HepG2 (cell line): ENCODE results near the gene PDZK1. TPM values are rescaled to one million over a fixed set of nuclear protein-coding genes. Genes with fewer than 3 reads are reported as not detected.

Experiments used
- ARHGAP35 ChIP-seq: sonication (generic); formaldehyde crosslinking; IDR thresholded peaks from 2 replicates; pipeline ENCODE4 v1.9.0; 2022; ENCODE audit warnings: mild to moderate bottlenecking, inconsistent platforms, moderate library complexity, missing genetic modification reagents, borderline replicate concordance
- CBX5 ChIP-seq: sonication (generic); formaldehyde crosslinking; IDR thresholded peaks from 2 replicates; pipeline ENCODE4 v1.4.0; 2020; ENCODE audit warnings: missing genetic modification reagents, borderline replicate concordance
- HNRNPK ChIP-seq: fragments of 200-400 bp; formaldehyde crosslinking; IDR thresholded peaks from 2 replicates; pipeline ENCODE4 v1.6.1; 2018; ENCODE audit warnings: low read length, low read depth, moderate library complexity, mild to moderate bottlenecking; ENCODE audit not compliant: poor library complexity, severe bottlenecking
- KLF16 ChIP-seq, 2 experiments: sonication (generic) in 1 of 2; formaldehyde crosslinking in 1 of 2; IDR thresholded peaks; 2 replicates each; pipeline versions ENCODE4 v1.6.1 to v1.8.0; 2016 to 2023; ENCODE audit warnings: missing genetic modification reagents in 2 of 2, missing compliant biosample characterization in 1 of 2
- MED13 ChIP-seq: sonication (generic); formaldehyde crosslinking; IDR thresholded peaks from 2 replicates; pipeline ENCODE4 v1.5.0; 2020; ENCODE audit warnings: missing genetic modification reagents
- NFRKB ChIP-seq: fragments of 450-650 bp; IDR thresholded peaks from 2 replicates; pipeline ENCODE4 v1.6.1; 2017
- PHF8 ChIP-seq: sonication (generic); formaldehyde crosslinking; IDR thresholded peaks from 2 replicates; pipeline ENCODE4 v1.5.0; 2020; ENCODE audit warnings: missing genetic modification reagents
- REXO4 ChIP-seq: sonication (generic); formaldehyde crosslinking; IDR thresholded peaks from 2 replicates; pipeline ENCODE4 v1.8.0; 2022; ENCODE audit warnings: missing genetic modification reagents, mild to moderate bottlenecking, borderline replicate concordance
- SIN3A ChIP-seq: IDR thresholded peaks from 2 replicates; pipeline ENCODE4 v1.6.1; 2011; ENCODE audit warnings: low read depth, mild to moderate bottlenecking, control low read depth, low read length, borderline replicate concordance
- SRY ChIP-seq: sonication (generic); formaldehyde crosslinking; IDR thresholded peaks from 2 replicates; pipeline ENCODE4 v1.8.0; 2022; ENCODE audit warnings: mild to moderate bottlenecking, missing genetic modification reagents
- TRIM24 ChIP-seq: sonication (generic); formaldehyde crosslinking; IDR thresholded peaks from 2 replicates; pipeline ENCODE4 v1.8.0; 2022; ENCODE audit warnings: mild to moderate bottlenecking, missing genetic modification reagents
- ZKSCAN5 ChIP-seq: sonication (generic); formaldehyde crosslinking; IDR thresholded peaks from 2 replicates; pipeline ENCODE4 v1.5.1; 2020; ENCODE audit warnings: mild to moderate bottlenecking, missing genetic modification reagents
- ZNF746 ChIP-seq: sonication (generic); formaldehyde crosslinking; IDR thresholded peaks from 2 replicates; pipeline ENCODE4 v1.8.0; 2022; ENCODE audit warnings: mild to moderate bottlenecking, missing genetic modification reagents
- ZNF777 ChIP-seq: sonication (generic); formaldehyde crosslinking; IDR thresholded peaks from 2 replicates; pipeline ENCODE4 v1.4.0; 2020; ENCODE audit warnings: missing genetic modification reagents
- polyA plus RNA-seq, 8 experiments: library from polyadenylated mRNA; depleted of rRNA in 3 of 8; stranded (reverse) in 7 of 8; unstranded in 1 of 8; fragments of >200 nt; fragmentation: Illumina TruSeq in 4 of 8; extraction: Trizol in 4 of 8; gene quantifications; 2 replicates each; pipeline versions ENCODE4 v1.2.1 to v1.2.3, GENCODE V29; 2011 to 2016; ENCODE audit warnings: low read depth in 4 of 8, missing spikeins in 1 of 8, mixed read lengths in 1 of 8; ENCODE audit not compliant: insufficient read depth in 1 of 8
- total RNA-seq, 5 experiments: library from RNA; depleted of rRNA; stranded (reverse); fragments of >200 nt; fragmentation: Illumina TruSeq; extraction: Trizol; gene quantifications; 2 replicates each; pipeline ENCODE4 v1.2.3, GENCODE V29; 2016; ENCODE audit warnings: low read depth in 1 of 5
- TF ChIP-seq, protein P1 (sequence below): sonication (generic); formaldehyde crosslinking; IDR thresholded peaks from 2 replicates; pipeline ENCODE4 v1.4.0; 2020; ENCODE audit warnings: missing genetic modification reagents, mild to moderate bottlenecking, borderline replicate concordance
- TF ChIP-seq, protein P2 (sequence below): sonication (generic); formaldehyde crosslinking; IDR thresholded peaks from 2 replicates; pipeline ENCODE4 v1.4.0; 2020; ENCODE audit warnings: mild to moderate bottlenecking, missing genetic modification reagents
- TF ChIP-seq, protein P3 (sequence below): fragments of 450-650 bp; IDR thresholded peaks from 2 replicates; pipeline ENCODE4 v1.6.1; 2016
- TF ChIP-seq, protein P4 (sequence below): sonication (generic); formaldehyde crosslinking; IDR thresholded peaks from 2 replicates; pipeline ENCODE4 v1.5.1; 2020; ENCODE audit warnings: mild to moderate bottlenecking, missing genetic modification reagents

The PDZK1 gene
- total and polyA plus RNA-seq, 2 of the 13 experiments (the other 11 are each of a cell fraction or from before 2014, with no cell fraction given) = 16.2 to 46.4 TPM

DNA sequence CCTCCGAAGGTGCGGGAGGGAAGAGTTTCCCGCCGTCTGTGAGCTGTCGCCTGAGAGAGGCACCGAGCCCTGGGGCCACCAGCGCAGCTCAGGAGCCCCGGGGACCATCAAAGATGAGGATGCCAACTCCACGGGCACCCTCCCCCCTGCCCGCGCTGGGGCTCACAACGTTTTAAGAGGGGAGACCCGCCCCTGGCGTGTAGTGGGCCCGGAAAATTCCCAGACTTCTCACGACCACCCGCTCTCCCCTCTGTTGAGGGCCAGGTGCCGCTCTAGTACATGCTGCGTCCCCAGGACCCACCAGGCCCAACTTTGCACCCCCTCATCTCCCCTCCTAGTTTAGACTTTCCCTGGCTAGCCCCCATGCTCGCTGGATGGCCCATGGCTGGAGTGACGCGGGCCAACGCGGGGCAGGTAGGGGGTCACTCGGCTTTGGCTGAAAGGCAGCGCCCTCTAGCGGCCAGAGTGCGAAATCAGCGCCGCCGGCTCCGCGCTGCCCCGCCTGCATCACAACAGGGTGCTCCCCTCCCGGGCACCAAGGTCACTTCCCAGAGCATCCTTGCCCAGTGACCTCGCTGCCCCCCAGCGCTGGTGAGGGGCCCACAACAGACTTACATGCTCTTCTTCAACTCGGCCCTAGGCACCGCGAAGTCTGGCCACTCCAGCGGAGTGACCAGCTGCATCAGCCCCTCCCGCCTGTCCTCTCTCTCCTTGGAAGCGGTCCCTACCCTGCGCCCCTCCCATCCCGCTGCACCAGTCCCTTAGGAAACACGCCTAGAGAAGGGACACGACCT lies 13.9 kb upstream of the PDZK1 start (continued):
- TF ChIP-seq, protein P1, sequence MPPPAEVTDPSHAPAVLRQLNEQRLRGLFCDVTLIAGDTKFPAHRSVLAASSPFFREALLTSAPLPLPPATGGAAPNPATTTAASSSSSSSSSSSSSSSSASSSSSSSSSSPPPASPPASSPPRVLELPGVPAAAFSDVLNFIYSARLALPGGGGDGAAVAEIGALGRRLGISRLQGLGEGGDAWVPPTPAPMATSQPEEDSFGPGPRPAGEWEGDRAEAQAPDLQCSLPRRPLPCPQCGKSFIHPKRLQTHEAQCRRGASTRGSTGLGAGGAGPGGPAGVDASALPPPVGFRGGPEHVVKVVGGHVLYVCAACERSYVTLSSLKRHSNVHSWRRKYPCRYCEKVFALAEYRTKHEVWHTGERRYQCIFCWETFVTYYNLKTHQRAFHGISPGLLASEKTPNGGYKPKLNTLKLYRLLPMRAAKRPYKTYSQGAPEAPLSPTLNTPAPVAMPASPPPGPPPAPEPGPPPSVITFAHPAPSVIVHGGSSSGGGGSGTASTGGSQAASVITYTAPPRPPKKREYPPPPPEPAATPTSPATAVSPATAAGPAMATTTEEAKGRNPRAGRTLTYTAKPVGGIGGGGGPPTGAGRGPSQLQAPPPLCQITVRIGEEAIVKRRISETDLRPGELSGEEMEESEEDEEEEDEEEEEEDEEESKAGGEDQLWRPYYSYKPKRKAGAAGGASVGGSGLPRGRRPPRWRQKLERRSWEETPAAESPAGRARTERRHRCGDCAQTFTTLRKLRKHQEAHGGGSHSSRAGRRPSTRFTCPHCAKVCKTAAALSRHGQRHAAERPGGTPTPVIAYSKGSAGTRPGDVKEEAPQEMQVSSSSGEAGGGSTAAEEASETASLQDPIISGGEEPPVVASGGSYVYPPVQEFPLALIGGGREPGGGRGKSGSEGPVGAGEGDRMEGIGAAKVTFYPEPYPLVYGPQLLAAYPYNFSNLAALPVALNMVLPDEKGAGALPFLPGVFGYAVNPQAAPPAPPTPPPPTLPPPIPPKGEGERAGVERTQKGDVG (CRISPR knock-in tag) = 0 out of 2 replicates have a peak, but pooled peaks have one; percentile 47
- TF ChIP-seq, protein P2, sequence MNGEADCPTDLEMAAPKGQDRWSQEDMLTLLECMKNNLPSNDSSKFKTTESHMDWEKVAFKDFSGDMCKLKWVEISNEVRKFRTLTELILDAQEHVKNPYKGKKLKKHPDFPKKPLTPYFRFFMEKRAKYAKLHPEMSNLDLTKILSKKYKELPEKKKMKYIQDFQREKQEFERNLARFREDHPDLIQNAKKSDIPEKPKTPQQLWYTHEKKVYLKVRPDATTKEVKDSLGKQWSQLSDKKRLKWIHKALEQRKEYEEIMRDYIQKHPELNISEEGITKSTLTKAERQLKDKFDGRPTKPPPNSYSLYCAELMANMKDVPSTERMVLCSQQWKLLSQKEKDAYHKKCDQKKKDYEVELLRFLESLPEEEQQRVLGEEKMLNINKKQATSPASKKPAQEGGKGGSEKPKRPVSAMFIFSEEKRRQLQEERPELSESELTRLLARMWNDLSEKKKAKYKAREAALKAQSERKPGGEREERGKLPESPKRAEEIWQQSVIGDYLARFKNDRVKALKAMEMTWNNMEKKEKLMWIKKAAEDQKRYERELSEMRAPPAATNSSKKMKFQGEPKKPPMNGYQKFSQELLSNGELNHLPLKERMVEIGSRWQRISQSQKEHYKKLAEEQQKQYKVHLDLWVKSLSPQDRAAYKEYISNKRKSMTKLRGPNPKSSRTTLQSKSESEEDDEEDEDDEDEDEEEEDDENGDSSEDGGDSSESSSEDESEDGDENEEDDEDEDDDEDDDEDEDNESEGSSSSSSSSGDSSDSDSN = 0 out of 2 replicates have a peak, but pooled peaks have one; percentile 50
- TF ChIP-seq PHF8 (CRISPR knock-in tag) = peak; percentile 45; the same call in 1 of the 2 replicates
- no peak for TF ChIP-seq ARHGAP35
- TF ChIP-seq TRIM24 (CRISPR knock-in tag) = no peak
- TF ChIP-seq ZNF746 (CRISPR knock-in tag) = 0 out of 2 replicates have a peak, but pooled peaks have one; percentile 51
- TF ChIP-seq KLF16 (CRISPR knock-in tag; IDR thresholded peaks at IDR 0.05) = peak in 1 of 2 experiments; percentile 35; a peak in 1 of 4 replicates
- TF ChIP-seq CBX5 (CRISPR knock-in tag) = peak; percentile 52; the same call in 1 of the 2 replicates
- TF ChIP-seq SRY (CRISPR knock-in tag) = 0 out of 2 replicates have a peak, but pooled peaks have one; percentile 42
- TF ChIP-seq NFRKB = no peak
- no peak for TF ChIP-seq HNRNPK
- TF ChIP-seq ZNF777 (CRISPR knock-in tag) = peak; percentile 55; the same call in 1 of the 2 replicates
- 0 out of 2 replicates have a peak, but pooled peaks have one; percentile 35 for TF ChIP-seq MED13 (CRISPR knock-in tag)
- no peak for TF ChIP-seq ZKSCAN5 (CRISPR knock-in tag)
- TF ChIP-seq, protein P3, sequence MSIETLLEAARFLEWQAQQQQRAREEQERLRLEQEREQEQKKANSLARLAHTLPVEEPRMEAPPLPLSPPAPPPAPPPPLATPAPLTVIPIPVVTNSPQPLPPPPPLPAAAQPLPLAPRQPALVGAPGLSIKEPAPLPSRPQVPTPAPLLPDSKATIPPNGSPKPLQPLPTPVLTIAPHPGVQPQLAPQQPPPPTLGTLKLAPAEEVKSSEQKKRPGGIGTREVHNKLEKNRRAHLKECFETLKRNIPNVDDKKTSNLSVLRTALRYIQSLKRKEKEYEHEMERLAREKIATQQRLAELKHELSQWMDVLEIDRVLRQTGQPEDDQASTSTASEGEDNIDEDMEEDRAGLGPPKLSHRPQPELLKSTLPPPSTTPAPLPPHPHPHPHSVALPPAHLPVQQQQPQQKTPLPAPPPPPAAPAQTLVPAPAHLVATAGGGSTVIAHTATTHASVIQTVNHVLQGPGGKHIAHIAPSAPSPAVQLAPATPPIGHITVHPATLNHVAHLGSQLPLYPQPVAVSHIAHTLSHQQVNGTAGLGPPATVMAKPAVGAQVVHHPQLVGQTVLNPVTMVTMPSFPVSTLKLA = no peak
- TF ChIP-seq REXO4 = no peak
- TF ChIP-seq, protein P4, sequence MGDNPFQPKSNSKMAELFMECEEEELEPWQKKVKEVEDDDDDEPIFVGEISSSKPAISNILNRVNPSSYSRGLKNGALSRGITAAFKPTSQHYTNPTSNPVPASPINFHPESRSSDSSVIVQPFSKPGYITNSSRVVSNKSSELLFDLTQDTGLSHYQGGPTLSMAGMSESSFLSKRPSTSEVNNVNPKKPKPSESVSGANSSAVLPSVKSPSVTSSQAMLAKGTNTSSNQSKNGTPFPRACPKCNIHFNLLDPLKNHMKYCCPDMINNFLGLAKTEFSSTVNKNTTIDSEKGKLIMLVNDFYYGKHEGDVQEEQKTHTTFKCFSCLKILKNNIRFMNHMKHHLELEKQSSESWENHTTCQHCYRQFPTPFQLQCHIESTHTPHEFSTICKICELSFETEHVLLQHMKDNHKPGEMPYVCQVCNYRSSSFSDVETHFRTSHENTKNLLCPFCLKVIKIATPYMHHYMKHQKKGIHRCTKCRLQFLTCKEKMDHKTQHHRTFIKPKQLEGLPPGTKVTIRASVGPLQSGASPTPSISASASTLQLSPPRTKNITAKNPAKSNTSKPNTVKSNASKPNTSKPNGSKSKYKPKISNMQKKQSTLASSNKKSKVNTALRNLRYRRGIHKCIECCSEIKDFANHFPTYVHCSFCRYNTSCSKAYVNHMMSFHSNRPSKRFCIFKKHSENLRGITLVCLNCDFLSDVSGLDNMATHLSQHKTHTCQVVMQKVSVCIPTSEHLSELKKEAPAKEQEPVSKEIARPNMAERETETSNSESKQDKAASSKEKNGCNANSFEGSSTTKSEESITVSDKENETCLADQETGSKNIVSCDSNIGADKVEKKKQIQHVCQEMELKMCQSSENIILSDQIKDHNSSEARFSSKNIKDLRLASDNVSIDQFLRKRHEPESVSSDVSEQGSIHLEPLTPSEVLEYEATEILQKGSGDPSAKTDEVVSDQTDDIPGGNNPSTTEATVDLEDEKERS = 0 out of 2 replicates have a peak, but pooled peaks have one; percentile 27
- TF ChIP-seq SIN3A = no peak
